ENCODE data around the gene SLC24A4. TPM values are rescaled to one million over a fixed set of nuclear protein-coding genes. Genes with fewer than 3 reads are reported as not detected.

The SLC24A4 gene
- total and polyA plus RNA-seq, 2 donors (not counting 3 experiments of a cell fraction or from before 2014, with no cell fraction given) = 0.07 to 0.08 TPM

DNA sequence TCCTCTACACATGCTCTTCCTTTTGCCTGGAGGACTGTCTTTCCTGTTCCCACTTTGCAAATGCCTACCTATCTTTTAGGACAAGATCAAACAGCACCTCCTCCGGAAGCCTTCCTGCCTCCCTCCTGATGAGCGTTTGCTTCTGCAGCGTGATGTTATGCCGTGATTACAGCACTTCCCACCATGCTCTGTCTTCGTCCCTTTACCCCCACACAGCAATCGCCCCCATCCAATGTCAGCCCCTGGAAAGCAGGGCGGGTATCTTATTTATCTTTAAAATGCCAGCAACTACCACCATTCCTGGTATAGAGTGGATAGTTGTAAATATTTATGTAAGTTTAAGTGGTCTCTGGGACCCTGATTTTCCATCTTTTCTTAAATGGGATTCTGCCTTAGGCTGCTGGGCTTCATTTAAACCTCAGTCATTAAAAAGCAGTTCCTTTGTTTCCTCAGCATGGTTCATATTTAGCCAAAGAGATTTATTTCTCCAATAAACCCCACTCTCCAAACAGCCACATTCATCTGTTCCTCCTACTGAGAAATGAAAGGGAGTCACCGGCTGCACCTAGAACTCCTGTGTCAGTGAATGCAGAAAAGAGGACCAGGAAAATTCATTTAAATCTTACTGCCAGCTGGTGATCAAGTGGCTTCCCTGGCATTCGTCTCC, 33.8 kb upstream of the SLC24A4 start:
- intact Hi-C loops (cut with micrococcal nuclease) (no loop called here), dilution Hi-C loops (cut with MboI; ENCODE audit: extremely low pct_ligation_motif_present, low sequenced_read_pairs) (no loop called here)
- no peak overlapping the region for H3K4me3 ChIP-seq (replicated peaks in 1 of 3; ENCODE audit: insufficient read depth in 1 of 3, low read depth in 1 of 3, low read length in 3 of 3)
- H3K36me3 ChIP-seq (ENCODE audit: control insufficient read depth in 2 of 2, extremely low read depth in 1 of 2, insufficient read depth in 2 of 2, low read length in 2 of 2) = no peaks in the 10 kb centered on the region
- POLR2A ChIA-PET = no interaction called here
- no peaks in the 10 kb centered on the region for H3K9me3 ChIP-seq (replicated peaks; ENCODE audit: control insufficient read depth, insufficient read depth, low read length)
- no peaks in the 10 kb centered on the region for H3K79me2 ChIP-seq (ENCODE audit: control insufficient read depth, insufficient read depth, low read length)
- H2AFZ ChIP-seq (ENCODE audit: low read depth, low read length) = no peak overlapping the region
- CTCF ChIA-PET = no interaction called here
- no peak overlapping the region for H3K4me2 ChIP-seq (ENCODE audit: insufficient read depth, low read length)
- no peak overlapping the region for H3K9ac ChIP-seq (replicated peaks; ENCODE audit: extremely low read depth, insufficient read depth, low read length)
- no peaks in the 10 kb centered on the region for H3K27me3 ChIP-seq (ENCODE audit: control insufficient read depth in 2 of 2, insufficient read depth in 2 of 2, low read length in 2 of 2)
- H4K20me1 ChIP-seq (replicated peaks; ENCODE audit: control insufficient read depth, extremely low read depth, insufficient read depth, low read length) = no peaks in the 10 kb centered on the region
- no peaks in the 10 kb centered on the region for H3K9me1 ChIP-seq (replicated peaks; ENCODE audit: control insufficient read depth, extremely low read depth, insufficient read depth, low read length)
- no peak overlapping the region for H3K27ac ChIP-seq (ENCODE audit: insufficient read depth, low read depth, low read length)
- H3K4me1 ChIP-seq (ENCODE audit: control insufficient read depth, extremely low read depth, insufficient read depth, low read length) = no peaks in the 10 kb centered on the region
- no peak for DNase-seq (ENCODE audit: low read depth, low spot score)
- no TSS peak for BruUV-seq (replicated peaks)
- FAIRE-seq = no peak
- TF ChIP-seq POLR2AphosphoS5 (IDR thresholded peaks at IDR 0.05; ENCODE audit: insufficient read depth, low read depth, low read length) (no peak), FOS (IDR thresholded peaks at IDR 0.05; ENCODE audit: borderline replicate concordance, insufficient read depth, low read length) (no peak), GATA2 (IDR thresholded peaks at IDR 0.05; ENCODE audit: insufficient read depth, insufficient read length, low read depth, low read length) (no peak), POLR2A (IDR thresholded peaks at IDR 0.05; ENCODE audit: low read depth, low read length) (no peak), MYC (IDR thresholded peaks at IDR 0.05; ENCODE audit: low read depth, low read length) (no peak), EZH2 (IDR thresholded peaks at IDR 0.05; ENCODE audit: borderline replicate concordance, low read depth, low read length, severe bottlenecking) (no peak), JUN (IDR thresholded peaks at IDR 0.05; ENCODE audit: borderline replicate concordance, insufficient read depth, insufficient read length, low read depth) (no peak)
- TF ChIP-seq, protein P1, sequence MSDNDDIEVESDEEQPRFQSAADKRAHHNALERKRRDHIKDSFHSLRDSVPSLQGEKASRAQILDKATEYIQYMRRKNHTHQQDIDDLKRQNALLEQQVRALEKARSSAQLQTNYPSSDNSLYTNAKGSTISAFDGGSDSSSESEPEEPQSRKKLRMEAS (IDR thresholded peaks at IDR 0.05; ENCODE audit: insufficient read depth, insufficient read length) = no peak
- TF ChIP-seq, protein P2, sequence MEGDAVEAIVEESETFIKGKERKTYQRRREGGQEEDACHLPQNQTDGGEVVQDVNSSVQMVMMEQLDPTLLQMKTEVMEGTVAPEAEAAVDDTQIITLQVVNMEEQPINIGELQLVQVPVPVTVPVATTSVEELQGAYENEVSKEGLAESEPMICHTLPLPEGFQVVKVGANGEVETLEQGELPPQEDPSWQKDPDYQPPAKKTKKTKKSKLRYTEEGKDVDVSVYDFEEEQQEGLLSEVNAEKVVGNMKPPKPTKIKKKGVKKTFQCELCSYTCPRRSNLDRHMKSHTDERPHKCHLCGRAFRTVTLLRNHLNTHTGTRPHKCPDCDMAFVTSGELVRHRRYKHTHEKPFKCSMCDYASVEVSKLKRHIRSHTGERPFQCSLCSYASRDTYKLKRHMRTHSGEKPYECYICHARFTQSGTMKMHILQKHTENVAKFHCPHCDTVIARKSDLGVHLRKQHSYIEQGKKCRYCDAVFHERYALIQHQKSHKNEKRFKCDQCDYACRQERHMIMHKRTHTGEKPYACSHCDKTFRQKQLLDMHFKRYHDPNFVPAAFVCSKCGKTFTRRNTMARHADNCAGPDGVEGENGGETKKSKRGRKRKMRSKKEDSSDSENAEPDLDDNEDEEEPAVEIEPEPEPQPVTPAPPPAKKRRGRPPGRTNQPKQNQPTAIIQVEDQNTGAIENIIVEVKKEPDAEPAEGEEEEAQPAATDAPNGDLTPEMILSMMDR (IDR thresholded peaks at IDR 0.05; ENCODE audit: extremely low read depth in 1 of 2, insufficient read depth in 1 of 2, low read depth in 1 of 2, low read length in 2 of 2) = no peak

Data from endothelial cell of umbilical vein (primary cell).